SK-N-SH (cell line): ENCODE data around the gene SPATC1L. TPM values are rescaled to one million over a fixed set of nuclear protein-coding genes. Genes with fewer than 3 reads are reported as not detected.
"Not testable (repeated sequence)": the region's sequence is repeated elsewhere in the genome, so short reads cannot be mapped to it uniquely, and the experiment has no call there.

Experiments used
- CTCF ChIA-PET: fragments of 300-600, 350-600 bp; formaldehyde crosslinking; extraction: SDS; loops from one replicate; lab custom pipeline; 2021; lab: Yijun Ruan, JAX
- POLR2A ChIA-PET: fragments of 350-600 bp; sonication (Branson Sonifier 250); formaldehyde crosslinking; extraction: SDS; loops from one replicate; lab custom pipeline; 2020; ENCODE audit warnings: antibody characterized with exemption, inconsistent platforms; lab: Yijun Ruan, JAX
- DNase-seq: peaks from one replicate; pipeline ENCODE4 v3.0.0; 2012
- H2AFZ ChIP-seq: fragments of 200-600 bp; sonication (generic); 2 replicates; pipeline ENCODE4 v1.8.1; 2016; ENCODE audit warnings: antibody characterized with exemption, mild to moderate bottlenecking, low read depth
- H3F3A ChIP-seq: fragments of 200-600 bp; sonication (generic); replicated peaks from 2 replicates; pipeline ENCODE3; 2016; ENCODE audit warnings: antibody characterized with exemption, mild to moderate bottlenecking; ENCODE audit not compliant: insufficient read depth
- H3K27ac ChIP-seq, 2 experiments: fragments of 200-500 bp in 1 of 2; fragments of 200-600 bp in 1 of 2; sonication (Bioruptor generic) in 1 of 2; sonication (generic), shearing (Covaris generic) in 1 of 2; 2 replicates each; pipeline versions ENCODE4 v1.5.1 to v1.6.1; 2014 to 2016; ENCODE audit warnings: low read depth in 2 of 2, inconsistent platforms in 1 of 2, low read length in 1 of 2, mild to moderate bottlenecking in 1 of 2, mixed read lengths in 1 of 2
- H3K27me3 ChIP-seq: fragments of 200-600 bp; sonication (generic), shearing (Covaris generic); 2 replicates; pipeline ENCODE4 v1.6.1; 2016; ENCODE audit warnings: mixed run types; ENCODE audit not compliant: insufficient read depth
- H3K36me3 ChIP-seq, 2 experiments: fragments of 200-500 bp in 1 of 2; fragments of 200-600 bp in 1 of 2; sonication (Bioruptor generic) in 1 of 2; sonication (generic) in 1 of 2; replicated peaks in 1 of 2; 2 replicates each; pipeline versions ENCODE3 to v1.5.1; 2014 to 2016; ENCODE audit warnings: low read length in 1 of 2, mild to moderate bottlenecking in 1 of 2; ENCODE audit not compliant: insufficient read depth in 2 of 2, control insufficient read depth in 1 of 2
- H3K4me1 ChIP-seq, 2 experiments: fragments of 200-500 bp in 1 of 2; fragments of 200-600 bp in 1 of 2; sonication (Bioruptor generic) in 1 of 2; sonication (generic), shearing (Covaris generic) in 1 of 2; 2 replicates each; pipeline versions ENCODE4 v1.5.1 to v1.6.1; 2014 to 2016; ENCODE audit warnings: low read depth in 1 of 2, low read length in 1 of 2, mixed run types in 1 of 2; ENCODE audit not compliant: insufficient read depth in 2 of 2, control insufficient read depth in 1 of 2
- H3K4me2 ChIP-seq: fragments of 200-600 bp; sonication (generic), shearing (Covaris generic); 2 replicates; pipeline ENCODE4 v1.6.1; 2017; ENCODE audit warnings: mixed run types
- H3K4me3 ChIP-seq, 2 experiments: fragments of 200-500 bp in 1 of 2; fragments of 200-600 bp in 1 of 2; sonication (Bioruptor generic) in 1 of 2; sonication (generic), shearing (Covaris generic) in 1 of 2; 2 replicates each; pipeline versions ENCODE4 v1.5.1 to v1.8.1; 2014 to 2016; ENCODE audit warnings: low read depth in 2 of 2, inconsistent platforms in 1 of 2, low read length in 1 of 2, mild to moderate bottlenecking in 1 of 2, mixed read lengths in 1 of 2, moderate library complexity in 1 of 2
- H3K79me2 ChIP-seq: fragments of 200-600 bp; sonication (generic); 2 replicates; pipeline ENCODE4 v1.8.1; 2017; ENCODE audit warnings: mild to moderate bottlenecking; ENCODE audit not compliant: insufficient read depth
- H3K9ac ChIP-seq: fragments of 200-600 bp; sonication (generic); 2 replicates; pipeline ENCODE4 v1.6.1; 2017; ENCODE audit warnings: mixed run types
- H3K9me2 ChIP-seq: fragments of 200-600 bp; sonication (generic); 2 replicates; pipeline ENCODE4 v1.6.1; 2017; ENCODE audit warnings: mixed run types
- H3K9me3 ChIP-seq: fragments of 200-600 bp; sonication (generic); 2 replicates; pipeline ENCODE4 v1.6.1; 2017; ENCODE audit warnings: mixed run types, mild to moderate bottlenecking, moderate library complexity
- H4K20me1 ChIP-seq: fragments of 200-600 bp; sonication (generic); 2 replicates; pipeline ENCODE4 v1.6.1; 2017; ENCODE audit warnings: mild to moderate bottlenecking, mixed run types; ENCODE audit not compliant: insufficient read depth
- FOSL2 ChIP-seq: IDR thresholded peaks from 2 replicates; pipeline ENCODE4 v1.4.0; 2012; ENCODE audit warnings: low read depth, mild to moderate bottlenecking, moderate library complexity, borderline replicate concordance
- MEF2A ChIP-seq: IDR thresholded peaks from 2 replicates; pipeline ENCODE4 v1.4.0; 2012; ENCODE audit warnings: low read depth, borderline replicate concordance
- MXI1 ChIP-seq: IDR thresholded peaks from 2 replicates; pipeline ENCODE4 v1.6.1; 2012; ENCODE audit warnings: mild to moderate bottlenecking, low read depth, low read length, improper control_type of control experiment
- POLR2AphosphoS5 ChIP-seq: IDR thresholded peaks from 2 replicates; pipeline ENCODE4 v1.6.1; 2012; ENCODE audit warnings: low read depth, low read length
- SIN3A ChIP-seq: IDR thresholded peaks from 2 replicates; pipeline ENCODE4 v1.6.1; 2012; ENCODE audit warnings: low read depth, mild to moderate bottlenecking, low read length, moderate library complexity, borderline replicate concordance
- TAF1 ChIP-seq: IDR thresholded peaks from 2 replicates; pipeline ENCODE4 v1.6.1; 2012; ENCODE audit warnings: low read depth, mild to moderate bottlenecking, low read length, moderate library complexity, borderline replicate concordance
- USF2 ChIP-seq: fragments of 150-350 bp; IDR thresholded peaks from 2 replicates; pipeline ENCODE4 v1.6.1; 2017; ENCODE audit warnings: antibody characterized with exemption, low read length, low read depth, borderline replicate concordance
- WGBS: methylation state at CpG from one replicate; pipeline ENCODE4 v1.1.6; 2017; ENCODE audit warnings: low lambda C conversion rate; 5-methylcytosine and 5-hydroxymethylcytosine counted together
- polyA plus RNA-seq, 3 experiments: library from polyadenylated mRNA; depleted of rRNA; stranded (reverse); fragments of >200 nt; gene quantifications; 2 replicates each; pipeline ENCODE4 v1.2.3, GENCODE V29; 2012
- TF ChIP-seq, protein P1 (sequence below): IDR thresholded peaks from 2 replicates; pipeline ENCODE4 v1.4.0; 2012; ENCODE audit warnings: low read depth, borderline replicate concordance

Gene SPATC1L
- polyA plus RNA-seq, 1 of the 3 experiments (the other 2 are of a cell fraction) = 8.3 TPM

DNA sequence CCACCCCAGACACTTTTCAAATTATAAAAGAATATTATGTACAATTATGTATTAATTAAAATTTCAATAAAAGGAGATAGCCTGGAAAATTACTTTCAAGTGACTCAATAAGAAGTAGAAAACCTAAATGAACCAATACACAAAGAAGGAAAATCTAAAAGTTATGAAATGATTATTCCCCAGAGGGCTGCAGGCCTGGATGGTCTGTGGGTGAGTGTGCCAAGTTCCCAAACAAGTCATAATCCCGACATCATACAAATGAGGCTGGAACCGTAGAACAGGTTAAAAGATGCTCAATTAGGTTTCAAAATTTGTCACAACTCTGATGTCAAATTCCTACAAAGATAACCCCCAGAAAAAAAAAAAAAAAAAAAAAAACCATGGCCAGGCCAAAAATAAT, 12.7 kb downstream of the SPATC1L start:
- H3K9me2 ChIP-seq = no peaks in the 10 kb centered on the region; the same call in 1 of the 2 replicates
- H3K36me3 ChIP-seq = no peaks in the 10 kb centered on the region
- 15% methylated on average over 2 of the region's 2 CpGs for WGBS
- H2AFZ ChIP-seq = no peak overlapping the region
- H4K20me1 ChIP-seq = no peaks in the 10 kb centered on the region
- ChIA-PET POLR2A (no interaction called here), CTCF (no interaction called here)
- no peaks in the 10 kb centered on the region for H3K9me3 ChIP-seq
- H3K27ac ChIP-seq = no peak overlapping the region
- no peak overlapping the region for H3K4me2 ChIP-seq
- TF ChIP-seq FOSL2 (no peak), MEF2A (no peak), SIN3A (no peak), TAF1 (no peak)
- no peaks in the 10 kb centered on the region for H3K79me2 ChIP-seq
- peaks cover 4% of the 10 kb centered on the region for H3F3A ChIP-seq
- DNase-seq = no peak
- no peak overlapping the region for H3K9ac ChIP-seq
- no peak overlapping the region for H3K4me3 ChIP-seq
- no peaks in the 10 kb centered on the region for H3K27me3 ChIP-seq
- no peaks in the 10 kb centered on the region for H3K4me1 ChIP-seq

GRCh38 chr21:46170436-46171193, 13.6 kb downstream of the SPATC1L start:
- no CpG with 5 or more reads among the region's 1 CpG for WGBS
- H3K9ac ChIP-seq, H3K36me3 ChIP-seq, H4K20me1 ChIP-seq, H3K9me3 ChIP-seq, H3K4me3 ChIP-seq, H3K79me2 ChIP-seq, H3F3A ChIP-seq, H2AFZ ChIP-seq, H3K27me3 ChIP-seq, H3K9me2 ChIP-seq, DNase-seq, H3K4me1 ChIP-seq, H3K4me2 ChIP-seq, CTCF ChIA-PET, H3K27ac ChIP-seq, POLR2A ChIA-PET: not testable (repeated sequence)

DNA sequence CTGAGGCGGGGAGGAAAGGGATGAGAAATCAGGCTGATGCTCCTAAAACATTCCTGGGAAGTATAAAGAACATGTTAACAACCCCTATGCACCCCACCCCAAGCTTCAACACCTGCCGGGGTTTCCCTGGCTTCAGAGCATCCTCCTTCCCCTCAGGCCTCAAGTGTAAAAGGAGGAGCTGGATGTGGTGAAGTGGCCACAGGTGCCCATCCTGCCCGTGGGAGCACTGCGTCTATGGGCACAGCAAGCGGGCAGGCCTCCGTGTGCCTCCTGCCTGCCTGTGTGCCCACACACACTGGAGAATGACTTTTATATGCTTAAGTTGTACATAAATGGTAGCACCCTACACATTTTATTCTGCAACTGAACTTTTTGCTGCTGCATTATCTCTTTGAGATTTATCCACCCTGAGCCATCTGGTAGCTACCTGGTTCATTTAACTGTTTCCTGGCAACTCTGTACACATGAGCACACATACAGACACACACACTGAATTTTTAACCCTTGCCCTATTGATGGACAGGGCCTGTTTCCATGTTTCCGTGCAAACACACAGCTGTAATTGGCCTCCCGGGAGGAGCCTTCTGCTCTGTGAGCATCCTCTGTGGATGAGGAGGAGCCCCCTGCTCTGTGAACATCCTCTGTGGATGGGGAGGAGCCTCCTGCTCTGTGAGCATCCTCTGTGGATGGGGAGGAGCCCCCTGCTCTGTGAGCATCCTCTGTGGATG, 15.4 kb downstream of the SPATC1L start:
- no peaks in the 10 kb centered on the region for H3K27me3 ChIP-seq

More for the DNA sequence above, 15.4 kb downstream of the SPATC1L start:
- no peaks in the 10 kb centered on the region for H3F3A ChIP-seq
- no peaks in the 10 kb centered on the region; the same call in 1 of the 2 replicates for H3K9me2 ChIP-seq
- no peaks in the 10 kb centered on the region for H3K79me2 ChIP-seq
- H4K20me1 ChIP-seq = no peaks in the 10 kb centered on the region
- H3K27ac ChIP-seq = no peak overlapping the region
- 66% methylated on average over 8 of the region's 8 CpGs for WGBS
- no peak overlapping the region for H3K4me2 ChIP-seq
- no peaks in the 10 kb centered on the region for H3K9me3 ChIP-seq
- CTCF ChIA-PET = interaction anchor here (0.8 to 2.0 kb wide), 3 partner anchors 16 to 25 kb away, joined by 3 to 7 read pairs (median 6); no protein-coding TSS in a partner anchor
- no peak overlapping the region for H3K4me3 ChIP-seq
- no peaks in the 10 kb centered on the region for H3K4me1 ChIP-seq
- H2AFZ ChIP-seq = no peak overlapping the region
- POLR2A ChIA-PET = no interaction called here
- H3K9ac ChIP-seq = no peak overlapping the region
- H3K36me3 ChIP-seq = no peaks in the 10 kb centered on the region
- TF ChIP-seq USF2 (no peak), TAF1 (no peak), POLR2AphosphoS5 (no peak), MXI1 (no peak), FOSL2 (no peak), MEF2A (no peak)
- TF ChIP-seq, protein P1, sequence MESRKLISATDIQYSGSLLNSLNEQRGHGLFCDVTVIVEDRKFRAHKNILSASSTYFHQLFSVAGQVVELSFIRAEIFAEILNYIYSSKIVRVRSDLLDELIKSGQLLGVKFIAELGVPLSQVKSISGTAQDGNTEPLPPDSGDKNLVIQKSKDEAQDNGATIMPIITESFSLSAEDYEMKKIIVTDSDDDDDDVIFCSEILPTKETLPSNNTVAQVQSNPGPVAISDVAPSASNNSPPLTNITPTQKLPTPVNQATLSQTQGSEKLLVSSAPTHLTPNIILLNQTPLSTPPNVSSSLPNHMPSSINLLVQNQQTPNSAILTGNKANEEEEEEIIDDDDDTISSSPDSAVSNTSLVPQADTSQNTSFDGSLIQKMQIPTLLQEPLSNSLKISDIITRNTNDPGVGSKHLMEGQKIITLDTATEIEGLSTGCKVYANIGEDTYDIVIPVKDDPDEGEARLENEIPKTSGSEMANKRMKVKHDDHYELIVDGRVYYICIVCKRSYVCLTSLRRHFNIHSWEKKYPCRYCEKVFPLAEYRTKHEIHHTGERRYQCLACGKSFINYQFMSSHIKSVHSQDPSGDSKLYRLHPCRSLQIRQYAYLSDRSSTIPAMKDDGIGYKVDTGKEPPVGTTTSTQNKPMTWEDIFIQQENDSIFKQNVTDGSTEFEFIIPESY = no peak
- TF ChIP-seq, all 33 proteins: peak for 0
- DNase-seq = no peak
